Nephron progenitor cell (in vitro differentiated cells): Measurements from ENCODE around the gene ELF4.

ENCODE experiments used
- DNase-seq: peaks from one replicate; pipeline ENCODE4 v3.0.0; 2021
- H3K27ac Mint-ChIP-seq: 2 replicates; pipeline ENCODE4 v1.8.0; 2021; ENCODE audit warnings: mild to moderate bottlenecking, moderate library complexity, mixed read lengths
- H3K27me3 Mint-ChIP-seq: 2 replicates; pipeline ENCODE4 v1.8.0; 2021; ENCODE audit warnings: mild to moderate bottlenecking, low read depth, mixed read lengths; ENCODE audit not compliant: poor library complexity
- H3K36me3 Mint-ChIP-seq: 2 replicates; pipeline ENCODE4 v1.8.0; 2021; ENCODE audit warnings: low read depth, mixed read lengths
- H3K4me1 Mint-ChIP-seq: 2 replicates; pipeline ENCODE4 v1.8.0; 2021; ENCODE audit warnings: mixed read lengths
- H3K4me3 Mint-ChIP-seq: 2 replicates; pipeline ENCODE4 v1.8.0; 2021; ENCODE audit warnings: mild to moderate bottlenecking, moderate library complexity, mixed read lengths
- H3K9me3 Mint-ChIP-seq: 2 replicates; pipeline ENCODE4 v1.8.0; 2021; ENCODE audit warnings: mild to moderate bottlenecking, moderate library complexity, mixed read lengths
- CTCF ChIP-seq: fragments of 200-600 bp; sonication (generic); IDR thresholded peaks from 2 replicates; pipeline ENCODE4 v1.5.0; 2021; ENCODE audit warnings: antibody characterized with exemption

Gene ELF4

GRCh38 chrX:130103605-130104004, 6.7 kb downstream of the ELF4 start:
- no peak for TF ChIP-seq CTCF
- no peak overlapping the region for H3K27ac Mint-ChIP-seq
- no peak for DNase-seq
- H3K4me3 Mint-ChIP-seq = no peak overlapping the region
- peaks cover 28% of the 10 kb centered on the region for H3K4me1 Mint-ChIP-seq
- H3K9me3 Mint-ChIP-seq = peaks cover 58% of the 10 kb centered on the region
- H3K36me3 Mint-ChIP-seq = no peaks in the 10 kb centered on the region
- peaks cover 22% of the 10 kb centered on the region for H3K27me3 Mint-ChIP-seq

- Mint-ChIP-seq H3K4me1 (peaks cover 11% of the 10 kb centered on the region), H3K27ac (no peak overlapping the region), H3K27me3 (peaks cover 4% of the 10 kb centered on the region), H3K4me3 (no peak overlapping the region), H3K9me3 (peaks cover 54% of the 10 kb centered on the region), H3K36me3 (no peaks in the 10 kb centered on the region)
- TF ChIP-seq CTCF = no peak
- DNase-seq = no peak
Measured at GRCh38 chrX:130100180-130100579, 10.1 kb downstream of the ELF4 start.

DNA sequence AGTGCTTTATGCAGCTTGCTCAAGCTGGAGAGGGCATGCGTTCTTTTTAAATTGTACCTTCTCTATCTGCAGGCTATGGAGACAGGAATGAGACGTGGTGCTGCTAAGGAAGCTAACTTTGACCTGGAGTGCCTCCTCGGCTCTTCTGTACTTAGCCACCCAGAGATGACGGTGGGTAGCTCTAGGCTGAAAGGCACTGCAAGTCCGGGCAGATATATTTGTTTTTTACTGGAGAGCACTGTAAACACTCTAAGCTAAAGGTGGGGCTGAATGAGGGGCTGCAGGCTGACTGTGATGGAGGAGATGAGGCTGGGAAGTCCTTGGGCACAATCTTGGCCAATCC, 12.1 kb downstream of the ELF4 start:
- Mint-ChIP-seq H3K36me3 (no peaks in the 10 kb centered on the region), H3K27me3 (peaks cover 7% of the 10 kb centered on the region), H3K27ac (peak overlapping the region; percentile 24), H3K4me3 (no peak overlapping the region), H3K9me3 (peaks cover 43% of the 10 kb centered on the region), H3K4me1 (peaks cover 9% of the 10 kb centered on the region)
- no peak for TF ChIP-seq CTCF
- DNase-seq = no peak

DNA sequence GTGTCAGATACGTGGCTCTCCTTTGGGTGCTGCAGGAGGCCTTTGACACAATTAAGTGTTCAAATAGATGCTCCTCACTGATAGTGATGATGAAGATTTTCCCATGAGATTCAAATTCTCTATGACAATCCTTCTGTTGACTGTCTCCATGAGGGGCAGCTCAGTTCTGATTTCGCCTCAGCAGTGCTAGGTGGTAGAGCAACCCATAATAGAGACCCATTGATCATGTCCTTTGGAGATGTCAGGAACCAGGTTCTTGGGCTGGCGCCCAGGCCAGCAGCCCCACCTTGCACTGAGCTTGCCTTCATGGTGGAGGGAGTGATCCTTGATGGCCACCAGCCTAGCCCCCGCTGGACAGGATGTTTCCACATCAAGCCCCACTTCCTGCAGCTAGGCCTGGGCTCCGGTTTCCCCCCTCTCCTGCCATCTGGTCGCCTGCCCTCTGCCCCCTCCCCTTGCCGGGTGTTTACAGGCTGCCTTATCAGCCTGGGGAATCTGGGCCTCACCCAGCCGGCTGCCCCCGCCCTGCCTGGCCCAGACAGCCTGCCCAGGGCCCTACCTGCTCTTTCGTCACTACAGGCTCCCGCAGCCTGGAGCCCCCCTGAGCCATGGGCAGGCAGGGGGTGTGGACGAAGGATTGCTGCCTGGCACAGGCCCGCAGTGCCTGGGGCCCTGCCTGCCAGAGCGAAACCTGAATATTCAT, 12.6 kb downstream of the ELF4 start:
- Mint-ChIP-seq H3K4me1 (peaks cover 9% of the 10 kb centered on the region), H3K4me3 (no peak overlapping the region), H3K27ac (peak overlapping the region; percentile 24), H3K9me3 (peaks cover 44% of the 10 kb centered on the region), H3K36me3 (no peaks in the 10 kb centered on the region), H3K27me3 (peaks cover 7% of the 10 kb centered on the region)
- no peak for DNase-seq
- TF ChIP-seq CTCF = no peak

DNA sequence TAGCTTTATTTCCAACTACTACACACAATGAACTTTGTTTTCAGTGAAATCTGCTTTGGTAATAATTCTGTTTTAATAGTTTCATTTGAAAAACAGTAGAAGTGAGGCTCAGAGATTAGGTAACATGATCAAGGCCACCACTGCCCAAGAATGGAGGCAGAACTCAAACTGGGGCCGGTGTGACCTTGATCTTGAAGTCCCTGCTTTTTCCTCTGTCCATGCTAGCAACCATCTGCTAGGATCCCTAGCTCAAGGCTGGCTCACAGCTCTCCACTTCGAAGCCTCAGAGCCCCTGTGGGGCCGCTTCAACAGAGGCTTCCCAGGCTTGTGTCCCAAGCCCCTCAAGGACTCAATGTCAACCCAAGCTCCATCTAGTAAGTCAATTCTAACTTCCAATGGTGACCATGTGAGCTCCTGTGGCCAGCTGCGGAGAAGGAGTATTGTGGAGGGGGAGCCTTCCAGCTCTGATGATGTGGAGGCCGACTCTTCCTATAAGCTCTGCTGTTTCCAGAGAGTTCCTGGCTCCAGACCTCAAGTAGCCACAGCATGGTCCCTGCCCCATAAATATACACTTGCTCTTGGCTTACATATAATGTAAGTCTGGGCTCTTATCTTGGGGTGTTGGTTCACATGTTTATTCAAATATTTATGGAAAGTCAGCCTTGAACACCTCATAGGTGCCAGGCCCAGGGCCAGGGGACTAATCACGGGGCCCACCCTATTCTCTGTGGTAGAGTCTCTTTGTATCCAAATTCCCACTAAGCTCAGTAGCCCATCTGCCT, 14.9 kb downstream of the ELF4 start:
- Mint-ChIP-seq H3K27ac (no peak overlapping the region), H3K4me1 (peaks cover 14% of the 10 kb centered on the region), H3K4me3 (no peak overlapping the region), H3K9me3 (peaks cover 34% of the 10 kb centered on the region), H3K27me3 (peaks cover 5% of the 10 kb centered on the region), H3K36me3 (no peaks in the 10 kb centered on the region)
- no peak for DNase-seq
- no peak for TF ChIP-seq CTCF
